ENCODE measurements around the gene PARD3B. TPM values are rescaled to one million over a fixed set of nuclear protein-coding genes. Genes with fewer than 3 reads are reported as not detected.

The PARD3B gene
- total RNA-seq, 1 donor from 2014 or later: 29.7 TPM

- no peak overlapping the region for H3K4me3 Mint-ChIP-seq (ENCODE audit: low read depth)
- no peak for TF ChIP-seq CTCF (IDR thresholded peaks at IDR 0.05; ENCODE audit: unreplicated experiment)
- H3K36me3 Mint-ChIP-seq (ENCODE audit: insufficient read depth): no peaks in the 10 kb centered on the region
- H3K27me3 Mint-ChIP-seq: peaks cover 3% of the 10 kb centered on the region
- H3K27ac Mint-ChIP-seq: no peak overlapping the region
- peaks cover 2% of the 10 kb centered on the region for H3K4me1 Mint-ChIP-seq (ENCODE audit: low read depth)
- H3K9me3 Mint-ChIP-seq (ENCODE audit: low read depth): peaks cover 7% of the 10 kb centered on the region
- no peak for DNase-seq (ENCODE audit: low spot score, unreplicated experiment)
Observed at GRCh38 chr2:204888222-204888621, 342.9 kb downstream of the PARD3B start.

- TF ChIP-seq CTCF (IDR thresholded peaks at IDR 0.05; ENCODE audit: unreplicated experiment): no peak
- Mint-ChIP-seq H3K4me3 (ENCODE audit: low read depth) (no peak overlapping the region), H3K27me3 (peaks cover 3% of the 10 kb centered on the region), H3K27ac (no peak overlapping the region), H3K4me1 (ENCODE audit: low read depth) (peaks cover 4% of the 10 kb centered on the region), H3K36me3 (ENCODE audit: insufficient read depth) (no peaks in the 10 kb centered on the region), H3K9me3 (ENCODE audit: low read depth) (peaks cover 7% of the 10 kb centered on the region)
- DNase-seq (ENCODE audit: low spot score, unreplicated experiment): no peak
Observed at GRCh38 chr2:204890680-204891079, 345.4 kb downstream of the PARD3B start.

GRCh38 chr2:204891739-204892138, 346.5 kb downstream of the PARD3B start:
- peaks cover 12% of the 10 kb centered on the region for H3K4me1 Mint-ChIP-seq (ENCODE audit: low read depth)
- H3K27ac Mint-ChIP-seq: no peak overlapping the region
- H3K36me3 Mint-ChIP-seq (ENCODE audit: insufficient read depth): no peaks in the 10 kb centered on the region
- peaks cover 7% of the 10 kb centered on the region for H3K9me3 Mint-ChIP-seq (ENCODE audit: low read depth)
- no peak overlapping the region for H3K4me3 Mint-ChIP-seq (ENCODE audit: low read depth)
- no peak for DNase-seq (ENCODE audit: low spot score, unreplicated experiment)
- TF ChIP-seq CTCF (IDR thresholded peaks at IDR 0.05; ENCODE audit: unreplicated experiment): no peak
- H3K27me3 Mint-ChIP-seq: peaks cover 3% of the 10 kb centered on the region

GRCh38 chr2:204892506-204893255, 347.4 kb downstream of the PARD3B start:
- TF ChIP-seq CTCF (IDR thresholded peaks at IDR 0.05; ENCODE audit: unreplicated experiment): no peak
- Mint-ChIP-seq H3K4me3 (ENCODE audit: low read depth) (no peak overlapping the region), H3K36me3 (ENCODE audit: insufficient read depth) (no peaks in the 10 kb centered on the region), H3K27ac (no peak overlapping the region), H3K27me3 (peaks cover 3% of the 10 kb centered on the region), H3K4me1 (ENCODE audit: low read depth) (peaks cover 19% of the 10 kb centered on the region), H3K9me3 (ENCODE audit: low read depth) (peaks cover 6% of the 10 kb centered on the region)
- DNase-seq (ENCODE audit: low spot score, unreplicated experiment): no peak

GRCh38 chr2:204896146-204896545, 350.9 kb downstream of the PARD3B start:
- H3K27me3 Mint-ChIP-seq: no peaks in the 10 kb centered on the region
- peaks cover 9% of the 10 kb centered on the region for H3K36me3 Mint-ChIP-seq (ENCODE audit: insufficient read depth)
- peaks cover 14% of the 10 kb centered on the region for H3K9me3 Mint-ChIP-seq (ENCODE audit: low read depth)
- no peak overlapping the region for H3K27ac Mint-ChIP-seq
- DNase-seq (ENCODE audit: low spot score, unreplicated experiment): no peak
- peaks cover 33% of the 10 kb centered on the region for H3K4me1 Mint-ChIP-seq (ENCODE audit: low read depth)
- TF ChIP-seq CTCF (IDR thresholded peaks at IDR 0.05; ENCODE audit: unreplicated experiment): no peak
- no peak overlapping the region for H3K4me3 Mint-ChIP-seq (ENCODE audit: low read depth)

Measured in progenitor cell of endocrine pancreas (in vitro differentiated cells).